ENCODE measurements around the gene CDH23. TPM values are rescaled to one million over a fixed set of nuclear protein-coding genes. Genes with fewer than 3 reads are reported as not detected.

CDH23 gene
- total RNA-seq, 3 donors from 2014 or later: 1.8 to 3.6 (median 3.0) TPM

- intact Hi-C loops (cut with DNase I, micrococcal nuclease): loop anchor here in 1 of 2 donors (10.0 kb wide), 1 partner anchor 55 kb away; the partner anchor contains the start of gene VSIR
- TF ChIP-seq CTCF (IDR thresholded peaks at IDR 0.05): no peak
- ATAC-seq: no peak
Measured at GRCh38 chr10:71720288-71720687, 323.6 kb downstream of the CDH23 start.

GRCh38 chr10:71721313-71721712, 324.6 kb downstream of the CDH23 start:
- ATAC-seq (no peak), DNase-seq (no peak)
- H3K4me3 ChIP-seq: no peak overlapping the region
- no peak for TF ChIP-seq CTCF (IDR thresholded peaks at IDR 0.05)
- intact Hi-C loops (cut with DNase I, micrococcal nuclease): loop anchor here in 1 of 2 donors (10.0 kb wide), 1 partner anchor 53 kb away; the partner anchor contains the start of gene VSIR
- H3K36me3 ChIP-seq (ENCODE audit: low read depth): no peaks in the 10 kb centered on the region
- peaks cover 9% of the 10 kb centered on the region for H3K4me1 ChIP-seq (ENCODE audit: low read depth)
- H3K9me3 ChIP-seq: no peaks in the 10 kb centered on the region

More at GRCh38 chr10:71720288-71720687, 323.6 kb downstream of the CDH23 start:
- no peak overlapping the region for H3K4me3 ChIP-seq
- H3K4me1 ChIP-seq (ENCODE audit: low read depth): peaks cover 7% of the 10 kb centered on the region
- no peak for DNase-seq
- H3K36me3 ChIP-seq (ENCODE audit: low read depth): no peaks in the 10 kb centered on the region
- H3K9me3 ChIP-seq: no peaks in the 10 kb centered on the region

- Histone ChIP-seq H3K9me3 (no peaks in the 10 kb centered on the region), H3K4me3 (no peak overlapping the region), H3K36me3 (ENCODE audit: low read depth) (no peaks in the 10 kb centered on the region), H3K4me1 (ENCODE audit: low read depth) (peaks cover 24% of the 10 kb centered on the region)
- DNase-seq (no peak), ATAC-seq (no peak)
- TF ChIP-seq CTCF (IDR thresholded peaks at IDR 0.05): no peak
- intact Hi-C loops (cut with DNase I, micrococcal nuclease): loop anchor here in 1 of 2 donors (10.0 kb wide), 1 partner anchor 52 kb away; the partner anchor contains the start of gene VSIR
Measured at GRCh38 chr10:71722849-71723248, 326.1 kb downstream of the CDH23 start.

- no peaks in the 10 kb centered on the region for H3K36me3 ChIP-seq (ENCODE audit: low read depth)
- TF ChIP-seq CTCF (IDR thresholded peaks at IDR 0.05): no peak
- intact Hi-C loops (cut with DNase I, micrococcal nuclease): loop anchor here in 1 of 2 donors (10.0 kb wide), 1 partner anchor 51 kb away; the partner anchor contains the start of gene VSIR
- H3K4me3 ChIP-seq: no peak overlapping the region
- H3K9me3 ChIP-seq: no peaks in the 10 kb centered on the region
- peaks cover 29% of the 10 kb centered on the region for H3K4me1 ChIP-seq (ENCODE audit: low read depth)
- DNase-seq (no peak), ATAC-seq (no peak)
Measured at GRCh38 chr10:71723311-71723710, 326.6 kb downstream of the CDH23 start.

DNA sequence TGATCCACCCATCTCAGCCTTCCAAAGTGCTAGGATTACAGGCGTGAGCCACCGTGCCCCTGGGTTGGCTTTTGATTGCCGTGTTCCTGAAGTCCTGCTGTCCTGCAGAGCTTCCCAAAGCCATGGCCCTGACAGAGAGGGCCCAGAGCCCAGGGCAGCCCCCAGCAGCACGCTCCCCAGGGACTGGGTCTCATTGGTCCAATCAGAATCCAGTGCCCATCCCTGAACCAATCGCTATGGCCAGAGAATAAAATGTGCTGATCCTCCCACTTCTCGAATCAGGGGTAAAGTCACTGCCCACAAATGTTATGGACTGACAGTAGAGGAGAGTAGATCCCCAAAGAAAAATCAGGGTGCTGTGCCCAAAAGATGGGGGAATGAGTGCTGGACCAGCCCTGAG, 327.8 kb downstream of the CDH23 start:
- DNase-seq: no peak
- no peak for ATAC-seq
- no peak overlapping the region for H3K4me3 ChIP-seq
- H3K9me3 ChIP-seq: no peaks in the 10 kb centered on the region
- intact Hi-C loops (cut with DNase I, micrococcal nuclease): loop anchor here in 1 of 2 donors (10.0 kb wide), 1 partner anchor 50 kb away; the partner anchor contains the start of gene VSIR
- TF ChIP-seq CTCF (IDR thresholded peaks at IDR 0.05): no peak
- H3K36me3 ChIP-seq (ENCODE audit: low read depth): no peaks in the 10 kb centered on the region
- H3K4me1 ChIP-seq (ENCODE audit: low read depth): peaks cover 41% of the 10 kb centered on the region
